IMR-90 (cell line): ENCODE measurements around the gene KRTAP5-3. TPM values are rescaled to one million over a fixed set of nuclear protein-coding genes. Genes with fewer than 3 reads are reported as not detected.

Source experiments
- ATAC-seq: fragments of 200-7000 bp; cut with Tn5 transposase; 2 replicates; pipeline ENCODE4 v1.9.1; 2020; ENCODE audit warnings: low read depth, mild to moderate bottlenecking, moderate library complexity
- BruUV-seq: library from RNA; stranded (reverse); fragments of 400-500 nt; replicated peaks from 2 replicates; lab custom pipeline; 2021; lab: Mats Ljungman, UMichigan
- CTCF ChIA-PET: fragments of 300-600 bp; formaldehyde crosslinking; extraction: SDS; loops from one replicate; lab custom pipeline; 2021; ENCODE audit warnings: antibody characterized with exemption; lab: Yijun Ruan, JAX
- POLR2A ChIA-PET: fragments of 300-600 bp; sonication (Branson Sonifier 250); formaldehyde crosslinking; loops from one replicate; lab custom pipeline; 2022; ENCODE audit warnings: antibody characterized with exemption; ENCODE audit not compliant: unreplicated experiment; lab: Charles Lee
- DNase-seq: peaks from one replicate; pipeline ENCODE4 v3.0.0; 2013
- H2AFZ ChIP-seq: replicated peaks from 2 replicates; pipeline ENCODE3; 2013; ENCODE audit warnings: low read length, mild to moderate bottlenecking; ENCODE audit not compliant: poor library complexity
- H2AK5ac ChIP-seq: 2 replicates; pipeline ENCODE4 v1.6.1; 2013; ENCODE audit warnings: low read depth, low read length, inconsistent platforms
- H2AK9ac ChIP-seq: replicated peaks from 2 replicates; pipeline ENCODE3; 2013; ENCODE audit warnings: mild to moderate bottlenecking, low read depth, low read length, moderate library complexity; ENCODE audit not compliant: poor library complexity
- H2BK120ac ChIP-seq: 2 replicates; pipeline ENCODE4 v1.6.1; 2013; ENCODE audit warnings: low read depth, low read length, inconsistent platforms
- H2BK15ac ChIP-seq: 3 replicates; pipeline ENCODE4 v1.6.1; 2013; ENCODE audit warnings: low read depth, low read length, inconsistent platforms
- H2BK20ac ChIP-seq: 2 replicates; pipeline ENCODE4 v1.6.1; 2013; ENCODE audit warnings: low read depth, mild to moderate bottlenecking, inconsistent platforms, low read length, moderate library complexity
- H2BK5ac ChIP-seq: 2 replicates; pipeline ENCODE4 v1.6.1; 2013; ENCODE audit warnings: mild to moderate bottlenecking, low read depth, low read length, inconsistent platforms; ENCODE audit not compliant: poor library complexity, severe bottlenecking
- H3K14ac ChIP-seq: replicated peaks from 2 replicates; pipeline ENCODE4 v1.6.1; 2013; ENCODE audit warnings: low read depth, low read length, inconsistent platforms
- H3K18ac ChIP-seq: 2 replicates; pipeline ENCODE4 v1.6.1; 2013; ENCODE audit warnings: low read depth, low read length, control low read depth
- H3K23ac ChIP-seq: 2 replicates; pipeline ENCODE4 v1.6.1; 2013; ENCODE audit warnings: low read depth, low read length, inconsistent platforms
- H3K27ac ChIP-seq: 2 replicates; pipeline ENCODE4 v1.5.1; 2013; ENCODE audit warnings: mild to moderate bottlenecking, control low read depth, low read length; ENCODE audit not compliant: insufficient read depth
- H3K27me3 ChIP-seq: 2 replicates; pipeline ENCODE4 v1.6.1; 2013; ENCODE audit warnings: low read length; ENCODE audit not compliant: control insufficient read depth, insufficient read depth
- H3K36me3 ChIP-seq: 2 replicates; pipeline ENCODE4 v1.6.1; 2013; ENCODE audit warnings: low read length, mixed read lengths; ENCODE audit not compliant: control insufficient read depth, insufficient read depth
- H3K4ac ChIP-seq: 2 replicates; pipeline ENCODE4 v1.6.1; 2013; ENCODE audit warnings: low read depth, low read length, inconsistent platforms
- H3K4me1 ChIP-seq: 2 replicates; pipeline ENCODE4 v1.6.1; 2013; ENCODE audit warnings: low read length, mixed read lengths; ENCODE audit not compliant: control insufficient read depth, insufficient read depth
- H3K4me2 ChIP-seq: 2 replicates; pipeline ENCODE4 v1.6.1; 2013; ENCODE audit warnings: low read depth, mild to moderate bottlenecking, control low read depth, low read length, moderate library complexity
- H3K4me3 ChIP-seq: 2 replicates; pipeline ENCODE4 v1.5.1; 2013; ENCODE audit warnings: low read depth, mild to moderate bottlenecking, control low read depth, low read length, moderate library complexity; ENCODE audit not compliant: insufficient read depth
- H3K56ac ChIP-seq: 2 replicates; pipeline ENCODE4 v1.6.1; 2013; ENCODE audit warnings: low read length, inconsistent platforms; ENCODE audit not compliant: insufficient read depth; ENCODE audit errors: extremely low read depth
- H3K79me1 ChIP-seq, 2 experiments: 2 replicates each; pipeline ENCODE4 v1.6.1; 2013; ENCODE audit warnings: low read length in 2 of 2, inconsistent platforms in 1 of 2, low read depth in 1 of 2
- H3K9ac ChIP-seq: 2 replicates; pipeline ENCODE4 v1.6.1; 2013; ENCODE audit warnings: low read depth, low read length, control low read depth
- H3K9me1 ChIP-seq: 2 replicates; pipeline ENCODE4 v1.6.1; 2013; ENCODE audit warnings: low read length, inconsistent platforms; ENCODE audit not compliant: insufficient read depth
- H3K9me3 ChIP-seq: 2 replicates; pipeline ENCODE4 v1.6.1; 2013; ENCODE audit warnings: low read length; ENCODE audit not compliant: control insufficient read depth, insufficient read depth
- H4K20me1 ChIP-seq: 2 replicates; pipeline ENCODE4 v1.6.1; 2013; ENCODE audit warnings: low read length, inconsistent platforms; ENCODE audit not compliant: insufficient read depth
- H4K5ac ChIP-seq: 2 replicates; pipeline ENCODE4 v1.6.1; 2013; ENCODE audit warnings: mild to moderate bottlenecking, low read depth, low read length, control low read depth
- H4K8ac ChIP-seq, 2 experiments: 2 replicates each; pipeline ENCODE4 v1.6.1; 2013; ENCODE audit warnings: low read depth in 2 of 2, low read length in 2 of 2, control low read depth in 1 of 2, inconsistent platforms in 1 of 2
- H4K91ac ChIP-seq: 2 replicates; pipeline ENCODE4 v1.6.1; 2013; ENCODE audit warnings: low read depth, low read length, inconsistent platforms; ENCODE audit not compliant: insufficient read depth
- BHLHE40 ChIP-seq: fragments of 150-350 bp; IDR thresholded peaks from 2 replicates; pipeline ENCODE4 v1.6.1; 2016; ENCODE audit warnings: mild to moderate bottlenecking, low read depth, low read length
- ELK1 ChIP-seq: fragments of 150-350 bp; IDR thresholded peaks from 2 replicates; pipeline ENCODE4 v1.6.1; 2016; ENCODE audit warnings: low read depth, mild to moderate bottlenecking, low read length, moderate library complexity, borderline replicate concordance
- FOS ChIP-seq: fragments of 150-350 bp; IDR thresholded peaks from 2 replicates; pipeline ENCODE4 v1.6.1; 2016; ENCODE audit warnings: low read depth, low read length
- MAFK ChIP-seq: IDR thresholded peaks from 2 replicates; pipeline ENCODE4 v1.6.1; 2012; ENCODE audit warnings: low read depth, low read length, improper control_type of control experiment
- MAZ ChIP-seq: IDR thresholded peaks from 2 replicates; pipeline ENCODE4 v1.6.1; 2012; ENCODE audit warnings: low read depth, mild to moderate bottlenecking, low read length, improper control_type of control experiment, moderate library complexity, borderline replicate concordance
- MXI1 ChIP-seq: IDR thresholded peaks from 2 replicates; pipeline ENCODE4 v1.6.1; 2012; ENCODE audit warnings: low read depth, mild to moderate bottlenecking, low read length, moderate library complexity, borderline replicate concordance
- RAD21 ChIP-seq: IDR thresholded peaks from 2 replicates; pipeline ENCODE4 v1.6.1; 2012; ENCODE audit warnings: low read length, improper control_type of control experiment
- RCOR1 ChIP-seq: IDR thresholded peaks from 2 replicates; pipeline ENCODE4 v1.6.1; 2012; ENCODE audit warnings: mild to moderate bottlenecking, low read length, improper control_type of control experiment; ENCODE audit not compliant: insufficient replicate concordance
- SMC3 ChIP-seq: fragments of 150-350 bp; IDR thresholded peaks from 2 replicates; pipeline ENCODE4 v1.6.1; 2016; ENCODE audit warnings: low read depth, mild to moderate bottlenecking, antibody characterized with exemption, low read length, moderate library complexity
- USF2 ChIP-seq: fragments of 150-350 bp; IDR thresholded peaks from 2 replicates; pipeline ENCODE4 v1.6.1; 2017; ENCODE audit warnings: mild to moderate bottlenecking, antibody characterized with exemption, low read length, low read depth
- WGBS, 2 experiments: methylation state at CpG; one replicate each; pipeline versions ENCODE4 v1.1.5 to v1.1.7; 2013; ENCODE audit warnings: missing lambda C conversion rate in 2 of 2; ENCODE audit not compliant: insufficient read length in 1 of 2; ENCODE audit errors: extremely low coverage in 2 of 2; 5-methylcytosine and 5-hydroxymethylcytosine counted together
- dilution Hi-C: fragments of 300-500 bp; cut with HindIII; formaldehyde crosslinking; loops from one replicate; pipeline ENCODE4 v1.14.3; 2018; ENCODE audit warnings: low sequenced_read_pairs; ENCODE audit not compliant: unreplicated experiment
- in situ Hi-C: fragments of 300-500 bp; cut with MboI; formaldehyde crosslinking; loops from 3 replicates; pipeline ENCODE4 v1.14.3; 2019; ENCODE audit warnings: low sequenced_read_pairs, inconsistent platforms, mixed read lengths
- intact Hi-C: fragments of 100-400 bp; cut with micrococcal nuclease; formaldehyde crosslinking; loops from 2 replicates; pipeline ENCODE4 v1.10.0; 2022
- polyA plus RNA-seq, 3 experiments: library from polyadenylated mRNA; depleted of rRNA; stranded (reverse); fragments of >200 nt; gene quantifications; 2 replicates each; pipeline ENCODE4 v1.2.3, GENCODE V29; 2012; ENCODE audit warnings: low replicate concordance in 1 of 3
- total RNA-seq: library from RNA; depleted of rRNA; stranded (reverse); fragments of >200 nt; gene quantifications from 2 replicates; pipeline ENCODE4 v1.2.3, GENCODE V29; 2012

The KRTAP5-3 gene
- total and polyA plus RNA-seq, 2 of the 4 experiments (the other 2 are of a cell fraction) = not detected

- Histone ChIP-seq H2BK120ac (no peak overlapping the region), H3K4me3 (no peak overlapping the region), H3K9me1 (no peaks in the 10 kb centered on the region), H4K8ac (no peak overlapping the region), H3K36me3 (no peaks in the 10 kb centered on the region), H2BK15ac (no peak overlapping the region), H3K9ac (no peak overlapping the region), H3K9me3 (no peaks in the 10 kb centered on the region), H2AFZ (no peak overlapping the region), H3K23ac (no peak overlapping the region), H2AK5ac (no peak overlapping the region), H3K4ac (no peak overlapping the region), H3K27me3 (peaks cover 51% of the 10 kb centered on the region), H3K27ac (no peak overlapping the region), H3K14ac (no peak overlapping the region), H4K91ac (no peak overlapping the region), H3K56ac (no peak overlapping the region), H3K4me1 (no peaks in the 10 kb centered on the region), H2BK5ac (no peak overlapping the region), H4K5ac (no peak overlapping the region), H4K20me1 (no peaks in the 10 kb centered on the region), H3K4me2 (no peak overlapping the region), H3K79me1 (no peaks in the 10 kb centered on the region), H3K18ac (no peak overlapping the region), H2AK9ac (no peak overlapping the region), H2BK20ac (no peak overlapping the region)
- POLR2A ChIA-PET = no interaction called here
- no peak for DNase-seq
- no peak for ATAC-seq
- intact Hi-C loops = no loop called here
- CTCF ChIA-PET = interaction anchor here (0.6 to 1.9 kb wide), 4 partner anchors 10 to 282 kb away, joined by 3 to 6 read pairs (median 3); no protein-coding TSS in a partner anchor
- 27% methylated on average over 10 of the region's 15 CpGs; no CpG with 5 or more reads in 1 of the 2 experiments for WGBS, 2 experiments
- in situ Hi-C loops = no loop called here
- no TSS peak for BruUV-seq
- TF ChIP-seq MAZ (no peak), ELK1 (no peak), RCOR1 (no peak), RAD21 (no peak), FOS (no peak), BHLHE40 (no peak), USF2 (no peak), MAFK (no peak), MXI1 (no peak), SMC3 (no peak)
- dilution Hi-C loops = no loop called here
Measured at GRCh38 chr11:1639666-1640065, 31.4 kb upstream of the KRTAP5-3 start.
